K562 (cell line): Measurements from ENCODE around the gene TCHH. TPM values are rescaled to one million over a fixed set of nuclear protein-coding genes. Genes with fewer than 3 reads are reported as not detected.

Source experiments
- ATAC-seq: fragments of 200-7000 bp; cut with Tn5 transposase; 3 replicates; pipeline ENCODE4 v1.9.1; 2020; ENCODE audit warnings: moderate library complexity
- BruUV-seq: library from RNA; stranded (reverse); fragments of 400-500 nt; replicated peaks from 2 replicates; lab custom pipeline; 2021; lab: Mats Ljungman, UMichigan
- CTCF ChIA-PET: fragments of 300-600 bp; formaldehyde crosslinking; extraction: SDS; loops from one replicate; lab custom pipeline; 2021; ENCODE audit warnings: low intra/inter-chr PET ratio; lab: Yijun Ruan, JAX
- POLR2A ChIA-PET: fragments of 300-600, 350-650 bp; sonication (Branson Sonifier 250); formaldehyde crosslinking; extraction: SDS; loops from one replicate; lab custom pipeline; 2021; ENCODE audit warnings: antibody characterized with exemption, inconsistent platforms; lab: Yijun Ruan, JAX
- DNase-seq, 4 experiments: peaks; one replicate each; pipeline versions ENCODE4 v3.0.0 to v3.0.0-alpha.2; 2011 to 2018; ENCODE audit warnings: low spot score in 3 of 4, mixed read lengths in 3 of 4; ENCODE audit errors: extremely low read depth in 1 of 4
- FAIRE-seq: peaks from 2 replicates; lab custom pipeline; 2011; peaks lifted over from hg19 to GRCh38; lab: Jason Lieb, UNC
- H2AFZ ChIP-seq: 2 replicates; pipeline ENCODE4 v1.6.0; 2011; ENCODE audit warnings: low read depth, low read length, control low read depth, inconsistent platforms
- H3K27ac ChIP-seq: fragments of 200-600 bp; 3 replicates; pipeline ENCODE4 v1.8.0; 2011; ENCODE audit warnings: low read depth, mild to moderate bottlenecking, control low read depth, inconsistent platforms, low read length, moderate library complexity, mixed read lengths; ENCODE audit errors: extremely low read depth
- H3K27me3 ChIP-seq, 2 experiments: fragments of 300-600 bp in 1 of 2; 2 replicates in 1 of 2; 3 replicates in 1 of 2; pipeline versions ENCODE4 v1.6.0 to v1.8.0; 2011; ENCODE audit warnings: inconsistent platforms in 2 of 2, low read length in 2 of 2, mild to moderate bottlenecking in 1 of 2, mixed read lengths in 1 of 2, moderate library complexity in 1 of 2; ENCODE audit not compliant: control insufficient read depth in 2 of 2, insufficient read depth in 2 of 2
- H3K36me3 ChIP-seq: fragments of 300-600 bp; 3 replicates; pipeline ENCODE4 v1.8.0; 2011; ENCODE audit warnings: mild to moderate bottlenecking, low read length, inconsistent platforms; ENCODE audit not compliant: control insufficient read depth, insufficient read depth
- H3K4me1 ChIP-seq, 2 experiments: fragments of 200-600 bp in 1 of 2; replicated peaks in 1 of 2; 2 replicates in 1 of 2; 3 replicates in 1 of 2; pipeline versions ENCODE4 v1.5.1 to v1.8.0; 2011; ENCODE audit warnings: inconsistent platforms in 2 of 2, low read length in 2 of 2, mild to moderate bottlenecking in 1 of 2, mixed read lengths in 1 of 2, moderate library complexity in 1 of 2; ENCODE audit not compliant: control insufficient read depth in 2 of 2, insufficient read depth in 2 of 2
- H3K4me2 ChIP-seq: 2 replicates; pipeline ENCODE4 v1.6.1; 2011; ENCODE audit warnings: low read length, control low read depth, inconsistent platforms, mixed read lengths; ENCODE audit not compliant: insufficient read depth
- H3K4me3 ChIP-seq: fragments of 200-600 bp; sonication (generic), shearing (Covaris generic); 2 replicates; pipeline ENCODE4 v1.5.1; 2016; ENCODE audit warnings: control low read depth, inconsistent platforms
- H3K79me2 ChIP-seq: fragments of 200-600 bp; 3 replicates; pipeline ENCODE4 v1.8.0; 2011; ENCODE audit warnings: low read length, inconsistent platforms; ENCODE audit not compliant: control insufficient read depth, insufficient read depth
- H3K9ac ChIP-seq, 2 experiments: 2 replicates each; pipeline versions ENCODE4 v1.6.0 to v1.6.1; 2011; ENCODE audit warnings: low read depth in 2 of 2, low read length in 2 of 2, control low read depth in 1 of 2, inconsistent platforms in 1 of 2, mild to moderate bottlenecking in 1 of 2, mixed read lengths in 1 of 2; ENCODE audit not compliant: insufficient read depth in 1 of 2
- H3K9me1 ChIP-seq: one replicate; pipeline ENCODE4 v1.6.0; 2011; ENCODE audit warnings: inconsistent platforms, mild to moderate bottlenecking, low read length, moderate library complexity; ENCODE audit not compliant: control insufficient read depth, insufficient read depth
- H3K9me3 ChIP-seq: replicated peaks from 2 replicates; pipeline ENCODE4 v1.5.1; 2011; ENCODE audit warnings: low read depth, low read length, inconsistent platforms; ENCODE audit not compliant: control insufficient read depth, insufficient read depth
- H4K20me1 ChIP-seq: replicated peaks from 2 replicates; pipeline ENCODE4 v1.6.1; 2011; ENCODE audit warnings: low read length, inconsistent platforms, mixed read lengths; ENCODE audit not compliant: control insufficient read depth, insufficient read depth
- DIDO1 ChIP-seq: fragments of 450-650 bp; IDR thresholded peaks from 2 replicates; pipeline ENCODE4 v1.6.1; 2016; ENCODE audit warnings: low read depth, missing biosample characterization, missing genetic modification characterization
- JUNB ChIP-seq: fragments of 450-650 bp; formaldehyde crosslinking; conservative IDR thresholded peaks from 2 replicates; pipeline ENCODE4 v1.4.0; 2020; ENCODE audit warnings: mild to moderate bottlenecking
- MCM2 ChIP-seq: fragments of 450-650 bp; IDR thresholded peaks from 2 replicates; pipeline ENCODE4 v1.6.1; 2017; ENCODE audit warnings: low read depth, mild to moderate bottlenecking
- NBN ChIP-seq: fragments of 450-650 bp; IDR thresholded peaks from 2 replicates; pipeline ENCODE4 v1.6.1; 2016; ENCODE audit warnings: low read depth, mild to moderate bottlenecking
- NONO ChIP-seq, 2 experiments: fragments of 200-400 bp in 1 of 2; fragments of 450-650 bp in 1 of 2; formaldehyde crosslinking in 1 of 2; IDR thresholded peaks; 2 replicates each; pipeline ENCODE4 v1.6.1; 2017; ENCODE audit warnings: low read depth in 2 of 2, mild to moderate bottlenecking in 2 of 2, moderate library complexity in 2 of 2, low read length in 1 of 2
- RNF2 ChIP-seq: sonication (generic); IDR thresholded peaks from 2 replicates; pipeline ENCODE4 v1.6.1; 2016
- SIRT6 ChIP-seq: IDR thresholded peaks from one replicate; pipeline ENCODE4 v1.6.1; 2012; ENCODE audit warnings: low read depth, mild to moderate bottlenecking, control low read depth, inconsistent platforms, low read length, moderate library complexity
- SMARCE1 ChIP-seq: fragments of 450-650 bp; IDR thresholded peaks from 2 replicates; pipeline ENCODE4 v1.7.1; 2016; ENCODE audit warnings: mild to moderate bottlenecking
- SNIP1 ChIP-seq: fragments of 450-650 bp; IDR thresholded peaks from 2 replicates; pipeline ENCODE4 v1.7.1; 2017; ENCODE audit warnings: low read depth, mild to moderate bottlenecking
- TSC22D4 ChIP-seq: fragments of 450-650 bp; IDR thresholded peaks from 2 replicates; pipeline ENCODE4 v1.6.1; 2016; ENCODE audit warnings: missing genetic modification characterization, missing biosample characterization, control low read depth
- YBX1 ChIP-seq: fragments of 450-650 bp; IDR thresholded peaks from 2 replicates; pipeline ENCODE4 v1.7.1; 2016; ENCODE audit warnings: mild to moderate bottlenecking
- ZBED1 ChIP-seq: IDR thresholded peaks from 2 replicates; pipeline ENCODE4 v1.6.1; 2014
- ZNF384 ChIP-seq: IDR thresholded peaks from 2 replicates; pipeline ENCODE4 v1.6.1; 2012; ENCODE audit warnings: low read depth, low read length, improper control_type of control experiment
- ZNF561 ChIP-seq: fragments of 450-650 bp; formaldehyde crosslinking; conservative IDR thresholded peaks from 2 replicates; pipeline ENCODE4 v1.4.0; 2020; ENCODE audit warnings: mild to moderate bottlenecking, moderate library complexity
- ZNF589 ChIP-seq: fragments of 200-800 bp; sonication (Bioruptor generic); IDR thresholded peaks from 2 replicates; pipeline ENCODE4 v1.6.1; 2016; ENCODE audit warnings: low read depth, missing genetic modification characterization, missing compliant biosample characterization
- WGBS: fragments of 100-300 bp; shearing (Covaris generic); methylation state at CpG from one replicate; pipeline ENCODE4 v1.1.6; 2016; ENCODE audit warnings: low coverage, mixed read lengths; ENCODE audit not compliant: insufficient coverage; ENCODE audit errors: missing lambda C conversion rate; 5-methylcytosine and 5-hydroxymethylcytosine counted together
- in situ Hi-C: fragments of 300-500 bp; cut with MboI; formaldehyde crosslinking; loops from 4 replicates; pipeline ENCODE4 v1.15.0; 2018; ENCODE audit warnings: inconsistent platforms, mixed read lengths
- intact Hi-C: fragments of 100-400 bp; cut with micrococcal nuclease; formaldehyde crosslinking; loops from 2 replicates; pipeline ENCODE4 v1.14.2; 2022
- polyA plus RNA-seq, 8 experiments: library from polyadenylated mRNA; depleted of rRNA in 4 of 8; stranded (reverse) in 5 of 8; unstranded in 3 of 8; fragments of >200 nt; fragmentation: Nextera tagmentation in 2 of 8; fragmentation: Illumina TruSeq in 1 of 8; extraction: Ambion mirVana in 2 of 8; extraction: Trizol in 1 of 8; gene quantifications; 2 replicates each; pipeline versions ENCODE4 v1.2.1 to v1.2.3, GENCODE V29; 2011 to 2014; ENCODE audit warnings: inconsistent platforms in 1 of 8, missing spikeins in 1 of 8
- total RNA-seq, 7 experiments: library from RNA; depleted of rRNA in 6 of 7; stranded (reverse); fragments of >200 nt in 6 of 7; fragmentation: Illumina TruSeq in 2 of 7; extraction: Trizol in 2 of 7; gene quantifications; 2 replicates each; pipeline versions ENCODE4 v1.2.1 to v1.2.3, GENCODE V29; 2011 to 2021; ENCODE audit warnings: low replicate concordance in 1 of 7
- TF ChIP-seq, protein P1 (sequence below), 2 experiments: fragments of 450-650 bp in 1 of 2; sonication (generic) in 1 of 2; formaldehyde crosslinking in 1 of 2; IDR thresholded peaks in 1 of 2; conservative IDR thresholded peaks in 1 of 2; 2 replicates each; pipeline versions ENCODE4 v1.6.1 to v1.8.1; 2016 to 2023; ENCODE audit warnings: mild to moderate bottlenecking in 2 of 2, moderate library complexity in 2 of 2, inconsistent platforms in 1 of 2, missing genetic modification reagents in 1 of 2
- TF ChIP-seq, protein P2 (sequence below): sonication (generic); formaldehyde crosslinking; IDR thresholded peaks from 2 replicates; pipeline ENCODE4 v1.8.1; 2023; ENCODE audit warnings: mild to moderate bottlenecking, missing genetic modification reagents
- TF ChIP-seq, protein P3 (sequence below): fragments of 250-450 bp; sonication (Bioruptor Pico); IDR thresholded peaks from 2 replicates; pipeline ENCODE4 v1.4.0; 2020; ENCODE audit warnings: mild to moderate bottlenecking, moderate library complexity

Gene TCHH
- total and polyA plus RNA-seq, 9 of the 15 experiments (the other 6 are each of a cell fraction or from before 2014, with no cell fraction given): not detected

DNA sequence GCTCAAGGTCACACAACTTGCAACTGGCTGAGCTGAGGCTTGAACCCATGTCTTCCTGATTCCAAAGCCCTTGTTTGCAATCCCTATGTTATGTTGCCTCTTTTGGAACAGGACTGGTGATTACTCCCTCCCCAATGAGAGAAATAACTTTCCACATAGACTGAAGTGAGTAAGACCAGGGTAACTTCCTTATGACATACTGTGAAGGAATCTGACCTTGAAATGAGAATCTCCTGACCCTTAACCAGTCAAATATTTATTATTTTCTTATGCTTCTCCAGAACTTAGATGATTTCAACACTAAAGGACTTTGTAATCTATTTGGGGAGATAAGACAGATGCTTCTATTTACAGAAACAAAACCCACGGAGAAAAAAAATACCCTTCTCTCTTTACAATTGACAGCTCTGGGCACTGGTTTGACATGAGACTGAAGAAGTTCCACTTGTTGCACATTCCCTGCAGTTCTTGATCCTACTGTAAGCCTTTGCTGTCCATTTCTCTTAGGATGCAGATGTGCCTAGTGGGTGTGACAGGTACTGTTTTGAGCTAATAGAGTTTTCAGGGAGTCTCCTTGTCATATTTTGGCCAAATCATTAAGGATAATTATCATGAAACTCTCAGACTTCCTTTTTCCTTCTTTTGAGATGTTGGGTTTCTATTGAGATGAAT, 47.7 kb upstream of the TCHH start (continued):
- TF ChIP-seq, protein P1, sequence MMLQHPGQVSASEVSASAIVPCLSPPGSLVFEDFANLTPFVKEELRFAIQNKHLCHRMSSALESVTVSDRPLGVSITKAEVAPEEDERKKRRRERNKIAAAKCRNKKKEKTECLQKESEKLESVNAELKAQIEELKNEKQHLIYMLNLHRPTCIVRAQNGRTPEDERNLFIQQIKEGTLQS (IDR thresholded peaks at IDR 0.05): no peak
- TF ChIP-seq, protein P1 (CRISPR knock-in tag; conservative IDR thresholded peaks at IDR 0.05): no peak
- TF ChIP-seq SMARCE1 (no peak), YBX1 (no peak), RNF2 (no peak), SIRT6 (no peak), SNIP1 (no peak)

DNA sequence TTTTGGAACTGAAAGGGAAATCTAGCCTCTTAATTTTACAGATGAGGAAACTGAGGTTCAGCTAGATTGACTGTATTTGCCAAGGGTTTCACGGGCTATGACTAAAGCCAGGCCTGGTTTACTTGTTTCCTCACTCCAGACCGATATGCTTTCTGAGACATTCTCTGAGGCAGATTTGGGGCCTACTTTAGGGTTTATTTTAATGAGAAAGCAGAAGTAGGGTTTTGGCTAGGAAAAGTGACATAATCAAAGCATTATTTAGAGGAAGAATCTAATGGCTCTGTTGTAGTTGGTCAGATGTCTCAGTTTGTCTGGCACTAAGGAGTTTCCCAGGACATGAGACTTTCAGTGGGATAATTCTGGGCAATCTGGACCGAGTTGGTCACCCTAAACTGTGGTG, 45.3 kb upstream of the TCHH start:
- no peak overlapping the region for H2AFZ ChIP-seq
- H3K27ac ChIP-seq: no peak overlapping the region
- ATAC-seq (no peak), DNase-seq (no peak), FAIRE-seq (no peak)
- no peak overlapping the region for H3K4me3 ChIP-seq
- in situ Hi-C loops (no loop called here), intact Hi-C loops (no loop called here)
- CTCF ChIA-PET: no interaction called here
- H3K4me1 ChIP-seq: no peaks in the 10 kb centered on the region
- no TSS peak for BruUV-seq
- no peaks in the 10 kb centered on the region; a peak in 2 of 5 replicates for H3K27me3 ChIP-seq
- H3K36me3 ChIP-seq: no peaks in the 10 kb centered on the region
- no peaks in the 10 kb centered on the region for H4K20me1 ChIP-seq
- no peak overlapping the region for H3K4me2 ChIP-seq
- H3K9me1 ChIP-seq: no peaks in the 10 kb centered on the region
- no peaks in the 10 kb centered on the region; the same call in 2 of the 3 replicates for H3K79me2 ChIP-seq
- no peak overlapping the region for H3K9ac ChIP-seq
- POLR2A ChIA-PET: interaction anchor here (1.1 kb wide), 1 partner anchor 10 kb away, joined by 3 read pairs; no protein-coding TSS in a partner anchor
- no peaks in the 10 kb centered on the region for H3K9me3 ChIP-seq
- WGBS: 2% methylated on average over 3 of the region's 3 CpGs
- TF ChIP-seq ZBED1 (no peak), NBN (no peak), ZNF561 (CRISPR knock-in tag) (no peak), ZNF384 (no peak), ZNF589 (CRISPR knock-in tag) (no peak), TSC22D4 (tag) (no peak), MCM2 (no peak), DIDO1 (tag) (no peak), NONO (IDR thresholded peaks at IDR 0.05; ENCODE audit: low read depth in 2 of 2, low read length in 1 of 2) (no peak), JUNB (CRISPR knock-in tag) (no peak)
- TF ChIP-seq, protein P2, sequence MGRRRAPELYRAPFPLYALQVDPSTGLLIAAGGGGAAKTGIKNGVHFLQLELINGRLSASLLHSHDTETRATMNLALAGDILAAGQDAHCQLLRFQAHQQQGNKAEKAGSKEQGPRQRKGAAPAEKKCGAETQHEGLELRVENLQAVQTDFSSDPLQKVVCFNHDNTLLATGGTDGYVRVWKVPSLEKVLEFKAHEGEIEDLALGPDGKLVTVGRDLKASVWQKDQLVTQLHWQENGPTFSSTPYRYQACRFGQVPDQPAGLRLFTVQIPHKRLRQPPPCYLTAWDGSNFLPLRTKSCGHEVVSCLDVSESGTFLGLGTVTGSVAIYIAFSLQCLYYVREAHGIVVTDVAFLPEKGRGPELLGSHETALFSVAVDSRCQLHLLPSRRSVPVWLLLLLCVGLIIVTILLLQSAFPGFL (CRISPR knock-in tag): no peak
- TF ChIP-seq, protein P3, sequence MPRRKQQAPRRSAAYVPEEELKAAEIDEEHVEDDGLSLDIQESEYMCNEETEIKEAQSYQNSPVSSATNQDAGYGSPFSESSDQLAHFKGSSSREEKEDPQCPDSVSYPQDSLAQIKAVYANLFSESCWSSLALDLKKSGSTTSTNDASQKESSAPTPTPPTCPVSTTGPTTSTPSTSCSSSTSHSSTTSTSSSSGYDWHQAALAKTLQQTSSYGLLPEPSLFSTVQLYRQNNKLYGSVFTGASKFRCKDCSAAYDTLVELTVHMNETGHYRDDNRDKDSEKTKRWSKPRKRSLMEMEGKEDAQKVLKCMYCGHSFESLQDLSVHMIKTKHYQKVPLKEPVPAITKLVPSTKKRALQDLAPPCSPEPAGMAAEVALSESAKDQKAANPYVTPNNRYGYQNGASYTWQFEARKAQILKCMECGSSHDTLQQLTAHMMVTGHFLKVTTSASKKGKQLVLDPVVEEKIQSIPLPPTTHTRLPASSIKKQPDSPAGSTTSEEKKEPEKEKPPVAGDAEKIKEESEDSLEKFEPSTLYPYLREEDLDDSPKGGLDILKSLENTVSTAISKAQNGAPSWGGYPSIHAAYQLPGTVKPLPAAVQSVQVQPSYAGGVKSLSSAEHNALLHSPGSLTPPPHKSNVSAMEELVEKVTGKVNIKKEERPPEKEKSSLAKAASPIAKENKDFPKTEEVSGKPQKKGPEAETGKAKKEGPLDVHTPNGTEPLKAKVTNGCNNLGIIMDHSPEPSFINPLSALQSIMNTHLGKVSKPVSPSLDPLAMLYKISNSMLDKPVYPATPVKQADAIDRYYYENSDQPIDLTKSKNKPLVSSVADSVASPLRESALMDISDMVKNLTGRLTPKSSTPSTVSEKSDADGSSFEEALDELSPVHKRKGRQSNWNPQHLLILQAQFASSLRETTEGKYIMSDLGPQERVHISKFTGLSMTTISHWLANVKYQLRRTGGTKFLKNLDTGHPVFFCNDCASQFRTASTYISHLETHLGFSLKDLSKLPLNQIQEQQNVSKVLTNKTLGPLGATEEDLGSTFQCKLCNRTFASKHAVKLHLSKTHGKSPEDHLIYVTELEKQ: no peak
